ENCODE results near the gene MMP7. TPM values are rescaled to one million over a fixed set of nuclear protein-coding genes. Genes with fewer than 3 reads are reported as not detected.

The MMP7 gene
- total and polyA plus RNA-seq, 4 donors: 0.99 to 1.8 (median 1.4) TPM; not detected in 1

- TF ChIP-seq REST (IDR thresholded peaks at IDR 0.05) (no peak), TAF1 (conservative IDR thresholded peaks at IDR 0.05) (no peak), YY1 (IDR thresholded peaks at IDR 0.05) (no peak), ATF3 (IDR thresholded peaks at IDR 0.05) (no peak), SP1 (IDR thresholded peaks at IDR 0.05) (no peak), RAD21 (IDR thresholded peaks at IDR 0.05) (no peak), JUND (IDR thresholded peaks at IDR 0.05) (no peak), FOXA2 (IDR thresholded peaks at IDR 0.05) (no peak)
These were observed 15.2 kb upstream of the MMP7 start (continued) for GRCh38 chr11:102545701-102546100.

- Histone ChIP-seq H3K9ac (ENCODE audit: low read depth in 1 of 2, low read length in 2 of 2) (no peak overlapping the region), H3K36me3 (ENCODE audit: control insufficient read depth in 4 of 4, insufficient read depth in 3 of 4, low read depth in 1 of 4, low read length in 3 of 4) (no peaks in the 10 kb centered on the region), H3K9me3 (ENCODE audit: control insufficient read depth in 4 of 4, low read length in 3 of 4) (no peaks in the 10 kb centered on the region), H3K27me3 (ENCODE audit: control insufficient read depth in 4 of 4, insufficient read depth in 4 of 4, low read length in 3 of 4) (peaks cover 0 to 2% (median 0%) of the 10 kb centered on the region in 4 donors), H3K4me1 (ENCODE audit: control insufficient read depth in 4 of 4, insufficient read depth in 4 of 4, low read length in 3 of 4) (no peaks in the 10 kb centered on the region), H3K27ac (ENCODE audit: low read depth in 1 of 2, low read length in 2 of 2) (no peak overlapping the region), H3K4me3 (ENCODE audit: low read depth in 1 of 3, low read length in 3 of 3) (no peak overlapping the region)
- 93% methylated on average over 1 of the region's 1 CpG for WGBS
- TF ChIP-seq RXRA (IDR thresholded peaks at IDR 0.05) (no peak), ZBTB33 (IDR thresholded peaks at IDR 0.05) (no peak), ATF3 (IDR thresholded peaks at IDR 0.05) (no peak), JUND (IDR thresholded peaks at IDR 0.05) (no peak), FOXA1 (IDR thresholded peaks at IDR 0.05) (no peak), FOXA2 (IDR thresholded peaks at IDR 0.05) (no peak), SP1 (IDR thresholded peaks at IDR 0.05) (no peak), TAF1 (conservative IDR thresholded peaks at IDR 0.05) (no peak), HNF4G (IDR thresholded peaks at IDR 0.05) (no peak), NR2F2 (IDR thresholded peaks at IDR 0.05) (no peak), RAD21 (IDR thresholded peaks at IDR 0.05) (no peak), GABPA (IDR thresholded peaks at IDR 0.05 in 1 of 2, conservative IDR thresholded peaks at IDR 0.05 in 1 of 2) (no peak), CTCF (IDR thresholded peaks at IDR 0.05; ENCODE audit: low read depth, low read length, missing input control) (no peak), MAX (IDR thresholded peaks at IDR 0.05) (no peak)
- DNase-seq (ENCODE audit: low spot score): no peak
These were observed 14.0 kb upstream of the MMP7 start for GRCh38 chr11:102544594-102544993.
